ENCODE measurements around the gene CLEC16A. TPM values are rescaled to one million over a fixed set of nuclear protein-coding genes. Genes with fewer than 3 reads are reported as not detected.

CLEC16A gene
- total and polyA plus RNA-seq, 9 of the 15 experiments (the other 6 are each of a cell fraction or from before 2014, with no cell fraction given): 1.00 to 22.3 (median 10.0) TPM

DNA sequence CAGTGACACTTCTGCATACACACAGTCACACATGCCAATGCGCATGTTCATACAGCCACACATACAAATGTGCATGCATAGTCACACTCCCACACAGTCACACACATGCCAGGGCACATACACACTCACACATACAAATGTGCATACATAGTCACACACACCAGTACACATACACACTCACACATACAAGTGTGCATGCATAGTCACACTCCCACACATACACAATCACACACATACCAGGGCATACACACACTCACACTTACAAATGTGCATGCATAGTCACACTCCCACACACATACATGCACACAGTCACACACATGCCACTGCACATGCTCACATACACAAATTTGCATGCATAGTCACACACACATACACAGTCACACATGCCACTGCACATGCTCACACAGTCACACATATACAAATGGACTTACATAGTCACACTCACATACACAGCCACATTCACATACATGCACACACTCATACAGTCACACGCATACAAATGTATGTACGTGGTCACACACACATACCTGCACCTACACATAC lies 227.5 kb downstream of the CLEC16A start (continued):
- TF ChIP-seq THRAP3 (IDR thresholded peaks at IDR 0.05; ENCODE audit: borderline replicate concordance): no peak
- TF ChIP-seq ZNF699 (CRISPR knock-in tag; IDR thresholded peaks at IDR 0.05; ENCODE audit: insufficient replicate concordance): no peak
- TF ChIP-seq TEAD1 (CRISPR knock-in tag; IDR thresholded peaks at IDR 0.05): peak in 1 of 2 experiments; percentile 52; a peak in 1 of 4 replicates
- 0 out of 2 replicates have a peak, but pooled peaks have one; percentile 34 for TF ChIP-seq SUPT5H (IDR thresholded peaks at IDR 0.05)
- no peak for TF ChIP-seq NFXL1 (CRISPR knock-in tag; IDR thresholded peaks at IDR 0.05)
- no peak for TF ChIP-seq EWSR1 (IDR thresholded peaks at IDR 0.05; ENCODE audit: borderline replicate concordance, low read depth, partially characterized antibody)
- TF ChIP-seq POLR3A (IDR thresholded peaks at IDR 0.05; ENCODE audit: borderline replicate concordance, extremely low read depth, insufficient read depth, insufficient read length): no peak
- TF ChIP-seq TCF7L2 (IDR thresholded peaks at IDR 0.05; ENCODE audit: low read depth, low read length): no peak
- TF ChIP-seq DIDO1 (tag; IDR thresholded peaks at IDR 0.05; ENCODE audit: low read depth): no peak
- TF ChIP-seq, protein P1, sequence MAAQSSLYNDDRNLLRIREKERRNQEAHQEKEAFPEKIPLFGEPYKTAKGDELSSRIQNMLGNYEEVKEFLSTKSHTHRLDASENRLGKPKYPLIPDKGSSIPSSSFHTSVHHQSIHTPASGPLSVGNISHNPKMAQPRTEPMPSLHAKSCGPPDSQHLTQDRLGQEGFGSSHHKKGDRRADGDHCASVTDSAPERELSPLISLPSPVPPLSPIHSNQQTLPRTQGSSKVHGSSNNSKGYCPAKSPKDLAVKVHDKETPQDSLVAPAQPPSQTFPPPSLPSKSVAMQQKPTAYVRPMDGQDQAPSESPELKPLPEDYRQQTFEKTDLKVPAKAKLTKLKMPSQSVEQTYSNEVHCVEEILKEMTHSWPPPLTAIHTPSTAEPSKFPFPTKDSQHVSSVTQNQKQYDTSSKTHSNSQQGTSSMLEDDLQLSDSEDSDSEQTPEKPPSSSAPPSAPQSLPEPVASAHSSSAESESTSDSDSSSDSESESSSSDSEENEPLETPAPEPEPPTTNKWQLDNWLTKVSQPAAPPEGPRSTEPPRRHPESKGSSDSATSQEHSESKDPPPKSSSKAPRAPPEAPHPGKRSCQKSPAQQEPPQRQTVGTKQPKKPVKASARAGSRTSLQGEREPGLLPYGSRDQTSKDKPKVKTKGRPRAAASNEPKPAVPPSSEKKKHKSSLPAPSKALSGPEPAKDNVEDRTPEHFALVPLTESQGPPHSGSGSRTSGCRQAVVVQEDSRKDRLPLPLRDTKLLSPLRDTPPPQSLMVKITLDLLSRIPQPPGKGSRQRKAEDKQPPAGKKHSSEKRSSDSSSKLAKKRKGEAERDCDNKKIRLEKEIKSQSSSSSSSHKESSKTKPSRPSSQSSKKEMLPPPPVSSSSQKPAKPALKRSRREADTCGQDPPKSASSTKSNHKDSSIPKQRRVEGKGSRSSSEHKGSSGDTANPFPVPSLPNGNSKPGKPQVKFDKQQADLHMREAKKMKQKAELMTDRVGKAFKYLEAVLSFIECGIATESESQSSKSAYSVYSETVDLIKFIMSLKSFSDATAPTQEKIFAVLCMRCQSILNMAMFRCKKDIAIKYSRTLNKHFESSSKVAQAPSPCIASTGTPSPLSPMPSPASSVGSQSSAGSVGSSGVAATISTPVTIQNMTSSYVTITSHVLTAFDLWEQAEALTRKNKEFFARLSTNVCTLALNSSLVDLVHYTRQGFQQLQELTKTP (IDR thresholded peaks at IDR 0.05; ENCODE audit: low read depth in 1 of 2, partially characterized antibody in 2 of 2): no peak
- TF ChIP-seq, protein P2, sequence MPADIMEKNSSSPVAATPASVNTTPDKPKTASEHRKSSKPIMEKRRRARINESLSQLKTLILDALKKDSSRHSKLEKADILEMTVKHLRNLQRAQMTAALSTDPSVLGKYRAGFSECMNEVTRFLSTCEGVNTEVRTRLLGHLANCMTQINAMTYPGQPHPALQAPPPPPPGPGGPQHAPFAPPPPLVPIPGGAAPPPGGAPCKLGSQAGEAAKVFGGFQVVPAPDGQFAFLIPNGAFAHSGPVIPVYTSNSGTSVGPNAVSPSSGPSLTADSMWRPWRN (IDR thresholded peaks at IDR 0.05; ENCODE audit: low read depth): no peak
- TF ChIP-seq, protein P3, sequence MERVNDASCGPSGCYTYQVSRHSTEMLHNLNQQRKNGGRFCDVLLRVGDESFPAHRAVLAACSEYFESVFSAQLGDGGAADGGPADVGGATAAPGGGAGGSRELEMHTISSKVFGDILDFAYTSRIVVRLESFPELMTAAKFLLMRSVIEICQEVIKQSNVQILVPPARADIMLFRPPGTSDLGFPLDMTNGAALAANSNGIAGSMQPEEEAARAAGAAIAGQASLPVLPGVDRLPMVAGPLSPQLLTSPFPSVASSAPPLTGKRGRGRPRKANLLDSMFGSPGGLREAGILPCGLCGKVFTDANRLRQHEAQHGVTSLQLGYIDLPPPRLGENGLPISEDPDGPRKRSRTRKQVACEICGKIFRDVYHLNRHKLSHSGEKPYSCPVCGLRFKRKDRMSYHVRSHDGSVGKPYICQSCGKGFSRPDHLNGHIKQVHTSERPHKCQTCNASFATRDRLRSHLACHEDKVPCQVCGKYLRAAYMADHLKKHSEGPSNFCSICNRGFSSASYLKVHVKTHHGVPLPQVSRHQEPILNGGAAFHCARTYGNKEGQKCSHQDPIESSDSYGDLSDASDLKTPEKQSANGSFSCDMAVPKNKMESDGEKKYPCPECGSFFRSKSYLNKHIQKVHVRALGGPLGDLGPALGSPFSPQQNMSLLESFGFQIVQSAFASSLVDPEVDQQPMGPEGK (CRISPR knock-in tag; IDR thresholded peaks at IDR 0.05; ENCODE audit: borderline replicate concordance): no peak
- TF ChIP-seq BCOR (IDR thresholded peaks at IDR 0.05): 0 out of 2 replicates have a peak, but pooled peaks have one; percentile 7
- TF ChIP-seq HDGF (IDR thresholded peaks at IDR 0.05): peak; percentile 96
- TF ChIP-seq, protein P4, sequence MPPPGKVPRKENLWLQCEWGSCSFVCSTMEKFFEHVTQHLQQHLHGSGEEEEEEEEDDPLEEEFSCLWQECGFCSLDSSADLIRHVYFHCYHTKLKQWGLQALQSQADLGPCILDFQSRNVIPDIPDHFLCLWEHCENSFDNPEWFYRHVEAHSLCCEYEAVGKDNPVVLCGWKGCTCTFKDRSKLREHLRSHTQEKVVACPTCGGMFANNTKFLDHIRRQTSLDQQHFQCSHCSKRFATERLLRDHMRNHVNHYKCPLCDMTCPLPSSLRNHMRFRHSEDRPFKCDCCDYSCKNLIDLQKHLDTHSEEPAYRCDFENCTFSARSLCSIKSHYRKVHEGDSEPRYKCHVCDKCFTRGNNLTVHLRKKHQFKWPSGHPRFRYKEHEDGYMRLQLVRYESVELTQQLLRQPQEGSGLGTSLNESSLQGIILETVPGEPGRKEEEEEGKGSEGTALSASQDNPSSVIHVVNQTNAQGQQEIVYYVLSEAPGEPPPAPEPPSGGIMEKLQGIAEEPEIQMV (tag; conservative IDR thresholded peaks at IDR 0.05; ENCODE audit: low read depth): no peak
- TF ChIP-seq SRSF9 (IDR thresholded peaks at IDR 0.05; ENCODE audit: borderline replicate concordance, low read depth, low read length): no peak
- no peak for TF ChIP-seq ZNF253 (CRISPR knock-in tag; conservative IDR thresholded peaks at IDR 0.05)
- TF ChIP-seq, protein P5, sequence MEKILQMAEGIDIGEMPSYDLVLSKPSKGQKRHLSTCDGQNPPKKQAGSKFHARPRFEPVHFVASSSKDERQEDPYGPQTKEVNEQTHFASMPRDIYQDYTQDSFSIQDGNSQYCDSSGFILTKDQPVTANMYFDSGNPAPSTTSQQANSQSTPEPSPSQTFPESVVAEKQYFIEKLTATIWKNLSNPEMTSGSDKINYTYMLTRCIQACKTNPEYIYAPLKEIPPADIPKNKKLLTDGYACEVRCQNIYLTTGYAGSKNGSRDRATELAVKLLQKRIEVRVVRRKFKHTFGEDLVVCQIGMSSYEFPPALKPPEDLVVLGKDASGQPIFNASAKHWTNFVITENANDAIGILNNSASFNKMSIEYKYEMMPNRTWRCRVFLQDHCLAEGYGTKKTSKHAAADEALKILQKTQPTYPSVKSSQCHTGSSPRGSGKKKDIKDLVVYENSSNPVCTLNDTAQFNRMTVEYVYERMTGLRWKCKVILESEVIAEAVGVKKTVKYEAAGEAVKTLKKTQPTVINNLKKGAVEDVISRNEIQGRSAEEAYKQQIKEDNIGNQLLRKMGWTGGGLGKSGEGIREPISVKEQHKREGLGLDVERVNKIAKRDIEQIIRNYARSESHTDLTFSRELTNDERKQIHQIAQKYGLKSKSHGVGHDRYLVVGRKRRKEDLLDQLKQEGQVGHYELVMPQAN (IDR thresholded peaks at IDR 0.05; ENCODE audit: borderline replicate concordance): peak; percentile 22; the same call in 1 of the 2 replicates

Measured in K562 (cell line).